HG03159 (cell line): ENCODE results near the gene CXCL17.

Experiments
- ATAC-seq: cut with Tn5 transposase; IDR thresholded peaks from one replicate; pipeline ENCODE4 v1.9.1; 2021; ENCODE audit warnings: mild to moderate bottlenecking, moderate library complexity; ENCODE audit not compliant: unreplicated experiment

The CXCL17 gene

DNA sequence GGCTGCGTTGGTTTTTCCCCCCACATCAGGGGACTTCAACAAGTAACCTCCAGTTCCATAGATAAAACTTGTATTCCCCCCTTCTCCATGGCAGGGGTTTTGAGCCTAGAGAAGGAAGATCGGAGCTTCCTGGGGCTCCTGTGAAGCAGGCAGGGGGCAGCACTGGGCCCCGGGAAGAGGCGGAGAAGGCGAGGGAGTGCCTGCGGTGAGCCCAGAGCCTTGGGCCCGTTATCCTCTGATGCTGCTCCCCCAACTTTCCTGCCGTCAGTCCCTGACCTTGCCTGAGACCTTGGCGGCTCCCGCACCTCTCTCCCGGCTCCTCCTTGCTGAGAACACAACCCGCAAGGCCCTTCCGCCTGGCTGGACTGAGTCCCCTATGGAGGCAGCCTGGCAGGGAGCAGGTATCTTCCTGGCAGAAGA lies 18.0 kb downstream of the CXCL17 start:
- no peak for ATAC-seq

- no peak for ATAC-seq
These were observed 18.4 kb downstream of the CXCL17 start for GRCh38 chr19:42424345-42424707.

DNA sequence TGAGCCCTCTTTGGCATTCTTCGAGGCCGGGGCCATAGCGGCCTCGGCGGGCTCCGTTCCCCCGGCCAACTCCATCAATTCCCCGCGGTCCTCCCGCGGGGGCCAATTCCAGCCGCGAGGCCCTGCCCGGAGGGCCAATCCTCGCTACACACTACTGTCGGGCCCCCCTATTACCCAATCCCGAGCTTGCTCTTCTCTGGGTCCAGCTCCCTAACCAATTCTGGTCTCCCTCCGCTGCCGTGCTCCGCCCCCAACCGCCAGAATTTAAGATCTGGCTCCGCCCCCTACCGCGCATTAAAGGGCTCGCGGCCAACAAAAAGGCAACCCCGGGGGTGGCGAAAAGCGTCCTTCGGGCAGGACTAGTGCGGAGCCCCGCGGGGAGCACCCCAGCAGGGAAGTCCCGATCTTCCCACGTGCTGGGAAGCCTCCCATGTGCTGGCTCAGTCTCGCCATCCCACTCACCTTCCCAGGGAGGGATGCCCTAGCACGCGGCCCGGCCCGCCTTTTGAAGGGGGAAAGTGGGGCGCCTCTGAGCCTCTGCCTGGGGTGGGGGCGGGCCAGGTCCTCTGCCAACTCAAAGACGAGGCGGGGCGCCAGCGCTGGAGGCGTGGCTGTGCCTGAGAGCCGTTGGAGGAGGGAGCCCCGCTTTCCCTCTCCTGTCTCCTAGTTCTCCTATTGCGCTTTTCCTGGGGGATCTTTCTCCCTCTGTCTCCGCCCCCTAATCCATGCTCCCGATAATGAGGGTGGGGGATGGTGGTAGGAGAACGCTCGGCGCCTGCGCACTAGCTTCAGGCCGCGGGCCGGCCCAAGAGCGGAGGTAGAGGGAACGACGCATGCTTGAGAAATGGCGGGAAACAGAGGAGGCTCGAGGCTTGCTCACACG lies 19.0 kb downstream of the CXCL17 start:
- peak; percentile 77 for ATAC-seq

- ATAC-seq = peak; percentile 42
These were observed 19.8 kb downstream of the CXCL17 start for GRCh38 chr19:42422901-42423461.

DNA sequence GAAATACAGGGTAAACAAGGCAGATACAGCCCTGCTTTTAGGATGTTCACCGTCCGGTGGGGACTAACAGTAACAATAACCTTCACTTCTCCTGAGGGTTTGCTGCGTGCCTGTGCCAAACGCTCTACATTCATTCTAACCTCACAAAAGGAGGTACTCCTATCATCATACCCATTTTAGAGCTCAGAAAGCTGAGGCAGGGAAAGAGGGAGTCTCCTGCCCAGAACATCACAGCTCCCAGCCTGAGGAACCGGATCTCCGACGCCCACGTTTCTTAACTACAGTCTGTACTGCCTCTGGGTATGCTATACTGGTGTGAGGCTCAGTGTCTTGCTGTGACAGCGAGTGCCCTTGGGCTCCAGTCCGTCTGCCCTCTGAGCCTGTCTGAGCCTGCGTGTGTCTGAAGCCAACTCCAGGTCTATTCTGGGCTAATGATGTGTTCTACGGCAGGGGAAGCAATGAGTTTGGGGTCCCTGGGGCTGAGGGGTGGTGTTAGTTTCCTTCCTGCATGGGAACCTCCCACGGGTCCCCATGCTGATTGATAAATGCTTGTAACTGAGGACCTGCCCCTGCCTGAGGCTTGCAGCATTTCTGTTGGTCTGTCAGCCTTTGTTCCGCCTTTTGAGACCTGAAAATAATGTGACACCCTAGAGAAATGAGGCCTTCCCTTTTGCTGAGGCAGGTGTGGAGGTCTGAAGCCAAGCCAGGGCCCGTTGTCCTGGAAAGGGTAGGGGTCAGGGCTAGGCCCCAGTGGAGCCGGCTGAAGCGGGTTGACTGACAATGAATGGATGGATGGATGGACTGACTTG lies 20.4 kb downstream of the CXCL17 start:
- peak; percentile 11 for ATAC-seq

- no peak for ATAC-seq
These were observed 21.1 kb downstream of the CXCL17 start for GRCh38 chr19:42421591-42422031.

DNA sequence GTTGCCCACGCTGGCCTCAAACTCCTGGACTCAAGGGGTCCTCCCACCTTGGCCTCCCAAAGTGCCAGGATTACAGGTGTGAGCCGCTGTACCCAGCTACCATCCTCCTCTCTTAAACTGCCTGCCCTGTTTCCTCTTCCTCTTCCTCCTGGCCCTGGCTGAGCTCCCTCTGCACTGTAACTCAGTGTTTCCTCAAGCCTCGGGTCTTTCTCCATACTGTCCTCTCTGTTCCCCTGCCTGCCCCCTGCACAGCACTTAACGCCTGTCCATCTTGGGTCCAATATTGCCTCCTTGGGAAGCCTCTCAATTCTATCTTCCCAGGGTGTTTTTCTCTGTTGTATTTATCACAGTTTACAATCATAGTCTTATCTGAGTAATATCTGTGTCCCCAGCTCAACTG lies 21.6 kb downstream of the CXCL17 start:
- ATAC-seq = no peak

- ATAC-seq = no peak
These were observed 22.6 kb downstream of the CXCL17 start for GRCh38 chr19:42420055-42420544.

- no peak for ATAC-seq
These were observed 23.4 kb downstream of the CXCL17 start for GRCh38 chr19:42419309-42419708.

DNA sequence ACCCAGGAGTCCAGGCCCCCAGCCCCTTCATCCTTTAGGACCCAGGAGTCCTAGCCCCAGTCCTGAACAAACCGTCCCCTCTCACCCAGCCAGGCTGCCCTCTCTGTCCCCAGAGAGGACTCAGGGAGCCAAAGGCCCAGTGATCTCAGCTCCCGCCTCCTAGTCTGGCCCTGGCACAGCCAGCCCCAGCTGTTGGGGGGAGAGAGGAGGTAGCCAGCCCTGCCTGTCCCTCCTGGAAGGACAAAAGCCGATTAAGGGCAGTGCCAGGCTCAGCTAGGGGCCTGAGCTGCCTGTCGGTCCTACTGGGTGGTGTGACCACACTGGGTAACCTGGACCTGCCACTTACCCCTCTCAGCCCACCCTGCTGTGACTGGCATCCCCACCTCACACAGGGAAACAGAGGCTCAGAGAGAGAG lies 30.1 kb downstream of the CXCL17 start:
- no peak for ATAC-seq

GRCh38 chr19:42412227-42412626 lies 30.5 kb downstream of the CXCL17 start:
- ATAC-seq = no peak

- ATAC-seq = no peak
These were observed 31.1 kb downstream of the CXCL17 start for GRCh38 chr19:42411581-42412178.

DNA sequence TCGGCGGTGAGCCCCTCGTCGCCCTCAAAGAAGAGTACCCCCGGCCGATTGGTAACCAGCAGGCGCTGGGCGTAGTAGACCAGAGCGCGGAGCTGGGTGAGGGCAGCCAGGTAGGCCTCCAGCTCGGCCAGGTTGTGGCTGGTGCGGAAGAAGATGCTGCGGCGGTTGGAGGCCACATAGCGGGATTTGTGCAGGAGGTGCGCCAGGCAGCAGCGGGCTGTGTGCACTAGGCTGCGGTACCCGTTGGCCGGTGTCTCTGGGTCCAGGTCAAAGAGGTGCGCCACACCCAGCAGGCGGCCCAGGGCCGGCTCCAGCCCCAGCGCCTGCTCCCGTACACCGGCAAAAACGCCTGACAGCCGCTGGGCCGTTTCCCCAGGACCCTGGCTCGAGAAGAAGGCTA lies 32.4 kb downstream of the CXCL17 start:
- no peak for ATAC-seq

- no peak for ATAC-seq
These were observed 33.3 kb downstream of the CXCL17 start for GRCh38 chr19:42409477-42409876.

- no peak for ATAC-seq
These were observed 35.0 kb downstream of the CXCL17 start for GRCh38 chr19:42407816-42408175.

GRCh38 chr19:42407085-42407815 lies 35.5 kb downstream of the CXCL17 start:
- ATAC-seq = no peak

- no peak for ATAC-seq
These were observed 36.6 kb downstream of the CXCL17 start for GRCh38 chr19:42406111-42406510.

DNA sequence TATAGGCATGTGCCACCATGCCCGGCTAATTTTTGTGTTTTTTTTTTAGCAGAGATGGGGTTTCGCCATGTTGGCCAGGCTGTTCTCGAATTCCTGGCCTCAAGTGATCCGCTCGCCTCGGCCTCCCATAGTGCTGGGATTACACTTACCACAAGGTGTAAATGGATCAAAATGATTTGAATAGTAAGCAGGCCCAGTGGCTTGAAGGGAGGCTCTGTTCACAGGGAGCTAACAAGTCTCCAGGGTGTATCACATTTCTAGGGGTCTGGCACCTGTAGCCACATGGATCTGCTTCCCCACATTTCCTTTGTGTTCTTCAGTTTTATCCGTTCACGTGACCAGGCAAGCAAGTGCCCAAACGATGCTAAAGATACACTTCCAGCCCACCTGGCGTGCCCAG lies 39.2 kb downstream of the CXCL17 start:
- no peak for ATAC-seq

DNA sequence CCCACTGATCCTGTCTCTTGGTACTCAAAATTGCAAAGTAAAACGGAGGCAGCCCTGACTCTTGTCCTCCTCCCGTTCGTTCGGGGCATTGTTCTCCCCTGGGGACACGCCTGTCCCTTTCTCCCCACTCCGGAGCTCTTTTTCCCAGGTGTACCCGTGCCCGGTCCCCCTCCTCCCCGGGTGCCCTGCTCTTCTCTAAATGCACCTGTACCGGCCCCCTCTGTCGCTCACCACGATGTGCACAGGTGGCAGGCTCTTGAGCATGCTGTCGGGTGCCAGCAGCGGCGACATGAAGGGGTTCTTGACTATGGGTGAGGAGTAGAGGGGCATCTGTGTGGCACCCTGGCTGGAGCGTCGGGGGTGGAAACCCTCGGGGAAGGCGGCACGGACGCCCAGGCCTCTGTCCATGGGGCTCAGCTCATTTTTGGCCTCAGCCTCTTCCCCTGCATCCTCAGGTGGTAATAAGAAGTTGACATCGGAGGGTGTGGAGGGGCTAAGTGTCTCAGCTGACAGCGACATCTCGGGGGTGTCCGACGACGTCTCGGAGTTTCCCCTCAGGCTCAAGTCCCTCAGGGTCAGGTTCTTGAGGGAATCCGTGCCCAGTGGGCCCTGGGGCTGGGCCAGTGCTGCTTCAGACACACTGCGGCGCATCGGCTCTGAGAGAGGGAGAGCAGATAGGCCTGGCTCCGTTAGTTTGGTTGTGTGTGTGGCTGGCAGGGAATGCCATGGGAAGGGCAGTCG lies 40.2 kb downstream of the CXCL17 start:
- no peak for ATAC-seq
